NT2/D1 (cell line): ENCODE data around the gene CRADD.

Source experiments
- SUZ12 ChIP-seq: IDR thresholded peaks from 2 replicates; pipeline ENCODE4 v1.6.1; 2011; ENCODE audit not compliant: insufficient read length, insufficient read depth; ENCODE audit errors: extremely low read depth
- YY1 ChIP-seq: IDR thresholded peaks from 2 replicates; pipeline ENCODE4 v1.6.1; 2011; ENCODE audit not compliant: insufficient read length, insufficient read depth
- ZNF274 ChIP-seq: IDR thresholded peaks from 2 replicates; pipeline ENCODE4 v1.6.1; 2011; ENCODE audit warnings: mild to moderate bottlenecking, low read depth, low read length

GRCh38 chr12:93753285-93753684, 76.1 kb downstream of the CRADD start:
- TF ChIP-seq ZNF274 (no peak), YY1 (no peak), SUZ12 (no peak)
